ENCODE measurements around the gene ROBO2. TPM values are rescaled to one million over a fixed set of nuclear protein-coding genes. Genes with fewer than 3 reads are reported as not detected.

ROBO2 gene
- total and polyA plus RNA-seq, 2 experiments from 2014 or later = 1.2 to 14.3 TPM

- no peaks in the 10 kb centered on the region for H3K79me2 ChIP-seq
- H3K36me3 ChIP-seq (replicated peaks; ENCODE audit: insufficient read depth, low read depth) = no peaks in the 10 kb centered on the region
- no peaks in the 10 kb centered on the region for H3K27me3 ChIP-seq
- no peaks in the 10 kb centered on the region for H3K9me2 ChIP-seq (replicated peaks; ENCODE audit: insufficient read depth)
- TF ChIP-seq EZH2phosphoT487 (IDR thresholded peaks at IDR 0.05; ENCODE audit: low read depth, severe bottlenecking, unreplicated experiment) (no peak), EZH2 (IDR thresholded peaks at IDR 0.05; ENCODE audit: borderline replicate concordance) (no peak), CTCF (IDR thresholded peaks at IDR 0.05; ENCODE audit: poor library complexity) (no peak)
- no peak overlapping the region for H2AFZ ChIP-seq
- H3K4me2 ChIP-seq = no peak overlapping the region
- 90% methylated on average over 6 of the region's 6 CpGs for WGBS (ENCODE audit: low lambda C conversion rate, missing lambda C conversion rate)
- H3K4me3 ChIP-seq = no peak overlapping the region
- no peak for DNase-seq (ENCODE audit: low spot score)
- H3K27ac ChIP-seq = no peak overlapping the region
- no peaks in the 10 kb centered on the region for H4K20me1 ChIP-seq (ENCODE audit: insufficient read depth, poor library complexity, severe bottlenecking)
- H3K9me3 ChIP-seq (ENCODE audit: low read depth) = no peaks in the 10 kb centered on the region
- H3K4me1 ChIP-seq (ENCODE audit: insufficient read depth) = no peaks in the 10 kb centered on the region
Measured at GRCh38 chr3:77342027-77342426, 302.1 kb downstream of the ROBO2 start.

- 95% methylated on average over 5 of the region's 5 CpGs for WGBS (ENCODE audit: low lambda C conversion rate, missing lambda C conversion rate)
- TF ChIP-seq EZH2 (IDR thresholded peaks at IDR 0.05; ENCODE audit: borderline replicate concordance) (no peak), EZH2phosphoT487 (IDR thresholded peaks at IDR 0.05; ENCODE audit: low read depth, severe bottlenecking, unreplicated experiment) (no peak), CTCF (IDR thresholded peaks at IDR 0.05; ENCODE audit: poor library complexity) (no peak)
- H3K36me3 ChIP-seq (replicated peaks; ENCODE audit: insufficient read depth, low read depth) = no peaks in the 10 kb centered on the region
- no peaks in the 10 kb centered on the region for H3K4me1 ChIP-seq (ENCODE audit: insufficient read depth)
- no peaks in the 10 kb centered on the region for H3K9me2 ChIP-seq (replicated peaks; ENCODE audit: insufficient read depth)
- H4K20me1 ChIP-seq (ENCODE audit: insufficient read depth, poor library complexity, severe bottlenecking) = no peaks in the 10 kb centered on the region
- H3K9me3 ChIP-seq (ENCODE audit: low read depth) = no peaks in the 10 kb centered on the region
- no peak overlapping the region for H2AFZ ChIP-seq
- H3K4me3 ChIP-seq = no peak overlapping the region
- DNase-seq (ENCODE audit: low spot score) = no peak
- H3K27ac ChIP-seq = no peak overlapping the region
- no peak overlapping the region for H3K4me2 ChIP-seq
- H3K79me2 ChIP-seq = no peaks in the 10 kb centered on the region
- H3K27me3 ChIP-seq = no peaks in the 10 kb centered on the region
Measured at GRCh38 chr3:77342688-77343087, 302.8 kb downstream of the ROBO2 start.

GRCh38 chr3:77345009-77345408 is 305.1 kb downstream of the ROBO2 start:
- no peak for DNase-seq (ENCODE audit: low spot score)
- 91% methylated on average over 2 of the region's 2 CpGs for WGBS (ENCODE audit: low lambda C conversion rate, missing lambda C conversion rate)
- Histone ChIP-seq H3K4me3 (no peak overlapping the region), H3K9me3 (ENCODE audit: low read depth) (no peaks in the 10 kb centered on the region), H3K79me2 (no peaks in the 10 kb centered on the region), H3K27ac (no peak overlapping the region), H2AFZ (no peak overlapping the region), H3K27me3 (no peaks in the 10 kb centered on the region), H3K4me2 (no peak overlapping the region), H4K20me1 (ENCODE audit: insufficient read depth, poor library complexity, severe bottlenecking) (no peaks in the 10 kb centered on the region), H3K4me1 (ENCODE audit: insufficient read depth) (no peaks in the 10 kb centered on the region), H3K36me3 (replicated peaks; ENCODE audit: insufficient read depth, low read depth) (no peaks in the 10 kb centered on the region), H3K9me2 (replicated peaks; ENCODE audit: insufficient read depth) (no peaks in the 10 kb centered on the region)
- TF ChIP-seq EZH2phosphoT487 (IDR thresholded peaks at IDR 0.05; ENCODE audit: low read depth, severe bottlenecking, unreplicated experiment) (no peak), EZH2 (IDR thresholded peaks at IDR 0.05; ENCODE audit: borderline replicate concordance) (no peak), CTCF (IDR thresholded peaks at IDR 0.05; ENCODE audit: poor library complexity) (no peak)

Measured in hepatocyte (in vitro differentiated cells).